Endothelial cell of umbilical vein (primary cell): ENCODE measurements around the gene PKD1. TPM values are rescaled to one million over a fixed set of nuclear protein-coding genes. Genes with fewer than 3 reads are reported as not detected.

Experiments used
- BruUV-seq: library from RNA; stranded (reverse); fragments of 400-500 nt; replicated peaks from 2 replicates; lab custom pipeline; 2021; lab: Mats Ljungman, UMichigan
- CTCF ChIA-PET: fragments of 300-600, 350-600 bp; sonication (Branson Sonifier 250); formaldehyde crosslinking; loops from one replicate; lab custom pipeline; 2021; ENCODE audit warnings: antibody characterized with exemption, inconsistent platforms; lab: Charles Lee
- POLR2A ChIA-PET: fragments of 300-600, 350-600 bp; sonication (Branson Sonifier 250); formaldehyde crosslinking; loops from one replicate; lab custom pipeline; 2021; ENCODE audit warnings: antibody characterized with exemption, inconsistent platforms; lab: Charles Lee
- DNase-seq: peaks from one replicate; pipeline ENCODE4 v3.0.0-alpha.2; 2011; ENCODE audit warnings: low read depth, low spot score
- FAIRE-seq: peaks from 2 replicates; lab custom pipeline; 2011; peaks lifted over from hg19 to GRCh38; lab: Jason Lieb, UNC
- H2AFZ ChIP-seq: 2 replicates; pipeline ENCODE4 v1.6.0; 2012; ENCODE audit warnings: low read depth, low read length, control low read depth, inconsistent platforms
- H3K27ac ChIP-seq: 2 replicates; pipeline ENCODE4 v1.5.1; 2011; ENCODE audit warnings: low read depth, mild to moderate bottlenecking, control low read depth, low read length, moderate library complexity; ENCODE audit not compliant: insufficient read depth
- H3K27me3 ChIP-seq, 2 experiments: 2 replicates each; pipeline versions ENCODE4 v1.6.0 to v1.6.1; 2011; ENCODE audit warnings: low read length in 2 of 2, mixed read lengths in 1 of 2; ENCODE audit not compliant: control insufficient read depth in 2 of 2, insufficient read depth in 2 of 2
- H3K36me3 ChIP-seq, 2 experiments: 2 replicates in 1 of 2; 3 replicates in 1 of 2; pipeline ENCODE4 v1.5.1; 2011; ENCODE audit warnings: low read length in 2 of 2, mild to moderate bottlenecking in 1 of 2, moderate library complexity in 1 of 2; ENCODE audit not compliant: control insufficient read depth in 2 of 2, insufficient read depth in 2 of 2; ENCODE audit errors: extremely low read depth in 1 of 2
- H3K4me1 ChIP-seq: 3 replicates; pipeline ENCODE4 v1.5.1; 2011; ENCODE audit warnings: mild to moderate bottlenecking, low read length; ENCODE audit not compliant: control insufficient read depth, insufficient read depth; ENCODE audit errors: extremely low read depth
- H3K4me2 ChIP-seq: 2 replicates; pipeline ENCODE4 v1.6.1; 2011; ENCODE audit warnings: low read length, control low read depth, mixed read lengths; ENCODE audit not compliant: insufficient read depth
- H3K4me3 ChIP-seq, 3 experiments: fragments of 200-600 bp in 1 of 3; sonication (generic), shearing (Covaris generic) in 1 of 3; replicated peaks in 1 of 3; 2 replicates each; pipeline ENCODE4 v1.5.1; 2011 to 2016; ENCODE audit warnings: control low read depth in 3 of 3, low read length in 3 of 3, mild to moderate bottlenecking in 2 of 3, inconsistent platforms in 1 of 3, low read depth in 1 of 3, moderate library complexity in 1 of 3; ENCODE audit not compliant: insufficient read depth in 1 of 3
- H3K79me2 ChIP-seq: 2 replicates; pipeline ENCODE4 v1.6.0; 2012; ENCODE audit warnings: low read length, inconsistent platforms; ENCODE audit not compliant: control insufficient read depth, insufficient read depth
- H3K9ac ChIP-seq: replicated peaks from 2 replicates; pipeline ENCODE3; 2011; ENCODE audit warnings: low read length, control low read depth; ENCODE audit not compliant: insufficient read depth; ENCODE audit errors: extremely low read depth
- H3K9me1 ChIP-seq: replicated peaks from 3 replicates; pipeline ENCODE4 v1.6.0; 2011; ENCODE audit warnings: mild to moderate bottlenecking, low read length; ENCODE audit not compliant: control insufficient read depth, insufficient read depth; ENCODE audit errors: extremely low read depth
- H3K9me3 ChIP-seq: replicated peaks from 2 replicates; pipeline ENCODE4 v1.5.1; 2012; ENCODE audit warnings: low read length, inconsistent platforms; ENCODE audit not compliant: control insufficient read depth, insufficient read depth
- H4K20me1 ChIP-seq: replicated peaks from 2 replicates; pipeline ENCODE3; 2011; ENCODE audit warnings: mild to moderate bottlenecking, low read length; ENCODE audit not compliant: control insufficient read depth, insufficient read depth; ENCODE audit errors: extremely low read depth
- CTCF ChIP-seq, 2 donors: IDR thresholded peaks; 1 replicate in 1 of 2; 2 replicates in 1 of 2; pipeline ENCODE4 v1.5.1; 2011; ENCODE audit warnings: low read length in 2 of 2, mild to moderate bottlenecking in 2 of 2, moderate library complexity in 2 of 2, control low read depth in 1 of 2, inconsistent platforms in 1 of 2, low read depth in 1 of 2; ENCODE audit not compliant: insufficient read depth in 1 of 2; ENCODE audit errors: extremely low read depth in 1 of 2
- EZH2 ChIP-seq: IDR thresholded peaks from 2 replicates; pipeline ENCODE4 v1.6.1; 2012; ENCODE audit warnings: borderline replicate concordance, low read depth, mild to moderate bottlenecking, moderate library complexity, low read length, inconsistent platforms; ENCODE audit not compliant: severe bottlenecking
- FOS ChIP-seq: IDR thresholded peaks from 2 replicates; pipeline ENCODE4 v1.6.1; 2011; ENCODE audit warnings: mild to moderate bottlenecking, low read length, moderate library complexity, borderline replicate concordance; ENCODE audit not compliant: insufficient read depth
- GATA2 ChIP-seq: IDR thresholded peaks from 2 replicates; pipeline ENCODE4 v1.7.0; 2011; ENCODE audit warnings: low read depth, mild to moderate bottlenecking, moderate library complexity, mixed read lengths, low read length; ENCODE audit not compliant: insufficient read length, insufficient read depth
- JUN ChIP-seq: IDR thresholded peaks from 2 replicates; pipeline ENCODE4 v1.6.1; 2011; ENCODE audit warnings: borderline replicate concordance, low read depth; ENCODE audit not compliant: insufficient read length, insufficient read depth
- MAX ChIP-seq: IDR thresholded peaks from 2 replicates; pipeline ENCODE4 v1.6.1; 2011; ENCODE audit not compliant: insufficient read depth, insufficient read length
- MYC ChIP-seq: IDR thresholded peaks from one replicate; pipeline ENCODE4 v1.6.1; 2011; ENCODE audit warnings: mild to moderate bottlenecking, low read depth, low read length
- POLR2A ChIP-seq: IDR thresholded peaks from 2 replicates; pipeline ENCODE4 v1.6.1; 2012; ENCODE audit warnings: low read depth, mild to moderate bottlenecking, control low read depth, low read length
- POLR2AphosphoS5 ChIP-seq: IDR thresholded peaks from 2 replicates; pipeline ENCODE4 v1.6.1; 2012; ENCODE audit warnings: low read depth, mild to moderate bottlenecking, control low read depth, low read length, moderate library complexity; ENCODE audit not compliant: insufficient read depth
- dilution Hi-C: fragments of 300-500 bp; cut with MboI; formaldehyde crosslinking; loops from one replicate; pipeline ENCODE4 v1.15.0; 2019; ENCODE audit warnings: low sequenced_read_pairs; ENCODE audit not compliant: extremely low pct_ligation_motif_present
- intact Hi-C: fragments of 100-400 bp; cut with micrococcal nuclease; formaldehyde crosslinking; loops from one replicate; pipeline ENCODE4 v1.10.0; 2022
- polyA plus RNA-seq, 4 experiments: library from polyadenylated mRNA; depleted of rRNA in 3 of 4; stranded (reverse) in 3 of 4; unstranded in 1 of 4; fragments of >200 nt; gene quantifications; 2 replicates each; pipeline versions ENCODE4 v1.2.1 to v1.2.3, GENCODE V29; 2011 to 2012; ENCODE audit warnings: missing spikeins in 1 of 4
- total RNA-seq: library from RNA; stranded (reverse); gene quantifications from 2 replicates; pipeline ENCODE4 v1.2.3, GENCODE V29; 2021

Gene PKD1
- total and polyA plus RNA-seq, 2 donors (not counting 3 experiments of a cell fraction or from before 2014, with no cell fraction given) = 52.5 to 102 TPM

- no peak for TF ChIP-seq JUN
- TF ChIP-seq FOS = no peak
- TF ChIP-seq EZH2 = peak; percentile 46
- no peak for TF ChIP-seq GATA2
- TF ChIP-seq POLR2A = no peak
- TF ChIP-seq CTCF (IDR thresholded peaks at IDR 0.05; ENCODE audit: extremely low read depth in 1 of 2, insufficient read depth in 1 of 2, low read depth in 1 of 2, low read length in 2 of 2) = no peak
- no peak for TF ChIP-seq MAX
- no peak for TF ChIP-seq MYC
- TF ChIP-seq POLR2AphosphoS5 = peak; percentile 57
- Histone ChIP-seq H3K4me3 (peak overlapping the region in 2 of 3 experiments; percentile 13 to 32), H3K4me1 (peaks cover 27% of the 10 kb centered on the region), H3K36me3 (peaks cover 2 to 7% of the 10 kb centered on the region in 2 experiments), H3K9me3 (no peaks in the 10 kb centered on the region), H3K9ac (no peak overlapping the region), H4K20me1 (no peaks in the 10 kb centered on the region), H3K4me2 (peak overlapping the region; percentile 31), H3K27ac (no peak overlapping the region), H3K27me3 (no peaks in the 10 kb centered on the region), H2AFZ (no peak overlapping the region), H3K79me2 (peaks cover 28% of the 10 kb centered on the region), H3K9me1 (no peaks in the 10 kb centered on the region)
- ChIA-PET CTCF (interaction anchor here (1.2 to 1.6 kb wide), 2 partner anchors 8 to 144 kb away, joined by 3 to 5 read pairs; no protein-coding TSS in a partner anchor), POLR2A (interaction anchor here (0.5 to 0.6 kb wide), 2 partner anchors 110 to 1823 kb away, joined by 3 to 4 read pairs; no protein-coding TSS in a partner anchor)
- no TSS peak for BruUV-seq
- DNase-seq = no peak
- dilution Hi-C loops (no loop called here), intact Hi-C loops (no loop called here)
- no peak for FAIRE-seq
Observed at GRCh38 chr16:2148714-2149629, 13.3 kb upstream of the PKD1 start.
